RWPE2 (cell line): ENCODE data around the gene CDH4.

ENCODE experiments used
- ATAC-seq: fragments of 200-7000 bp; cut with Tn5 transposase; 3 replicates; pipeline ENCODE4 v1.9.1; 2021; ENCODE audit warnings: low read depth
- DNase-seq: peaks from one replicate; pipeline ENCODE4 v3.0.0-alpha.2; 2020; ENCODE audit warnings: low spot score
- H3K27ac ChIP-seq: fragments of 450-650 bp; 2 replicates; pipeline ENCODE4 v1.5.1; 2017; ENCODE audit warnings: mild to moderate bottlenecking; ENCODE audit not compliant: poor library complexity, severe bottlenecking
- H3K27me3 ChIP-seq: fragments of 250-450 bp; sonication (Bioruptor Pico); 2 replicates; pipeline ENCODE4 v1.5.1; 2021; ENCODE audit warnings: mild to moderate bottlenecking, moderate library complexity; ENCODE audit not compliant: insufficient read depth, poor library complexity, severe bottlenecking
- H3K36me3 ChIP-seq: fragments of 250-450 bp; sonication (Bioruptor Pico); 2 replicates; pipeline ENCODE4 v1.5.1; 2020; ENCODE audit warnings: low read depth, mild to moderate bottlenecking, moderate library complexity
- H3K4me1 ChIP-seq: fragments of 250-450 bp; sonication (Bioruptor Pico); 2 replicates; pipeline ENCODE4 v1.5.1; 2021; ENCODE audit warnings: mild to moderate bottlenecking, moderate library complexity; ENCODE audit not compliant: insufficient read depth, poor library complexity, severe bottlenecking
- H3K4me3 ChIP-seq: fragments of 250-450 bp; sonication (Bioruptor Pico); 2 replicates; pipeline ENCODE4 v1.5.1; 2021; ENCODE audit warnings: mild to moderate bottlenecking, moderate library complexity; ENCODE audit not compliant: severe bottlenecking
- H3K9me3 ChIP-seq: fragments of 250-450 bp; sonication (Bioruptor Pico); 2 replicates; pipeline ENCODE4 v1.5.1; 2021; ENCODE audit warnings: mild to moderate bottlenecking, moderate library complexity; ENCODE audit not compliant: severe bottlenecking
- CTCF ChIP-seq: fragments of 450-650 bp; IDR thresholded peaks from one replicate; pipeline ENCODE4 v1.5.1; 2017; ENCODE audit warnings: mild to moderate bottlenecking, moderate library complexity; ENCODE audit not compliant: poor library complexity, severe bottlenecking

The CDH4 gene

DNA sequence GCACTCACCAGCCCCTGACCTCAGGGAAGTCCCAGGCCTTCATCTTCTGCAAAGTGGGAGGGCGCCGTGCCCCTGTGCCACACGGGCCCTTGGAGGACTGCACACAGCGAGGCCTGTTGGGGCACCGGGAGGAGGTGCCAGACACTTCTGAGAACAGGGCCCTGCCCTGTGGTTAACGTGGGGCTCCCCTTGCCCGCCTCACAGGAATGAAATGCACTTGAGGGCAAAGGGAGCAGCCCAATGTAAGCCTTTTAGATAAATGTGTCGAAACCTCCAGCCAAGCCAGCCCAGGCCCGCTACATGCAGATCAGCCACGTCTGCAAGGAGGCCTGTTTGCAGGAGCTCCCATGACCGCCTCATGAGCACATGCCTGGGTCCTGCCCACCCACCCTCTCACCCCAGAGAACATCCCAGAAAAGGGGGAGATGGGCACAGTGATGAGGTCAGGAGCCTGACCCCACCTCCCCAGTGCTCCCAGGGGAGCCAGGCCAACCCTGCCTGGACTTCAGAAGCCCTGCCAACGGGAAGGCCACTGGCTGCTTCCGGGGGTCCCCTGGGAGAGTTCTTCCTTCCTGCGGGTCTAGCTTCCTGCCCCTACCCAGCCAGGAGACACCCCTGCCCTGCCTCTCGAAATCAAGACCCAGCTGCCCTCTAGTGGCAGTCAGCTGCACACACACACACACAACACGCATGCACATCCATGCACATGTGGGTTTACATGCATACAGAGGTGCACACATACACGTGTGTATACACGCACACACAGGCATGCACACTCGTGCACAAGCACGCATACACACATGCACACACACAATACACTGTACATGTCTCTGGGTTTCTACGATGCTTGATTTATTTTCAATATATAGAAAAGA, 634.9 kb downstream of the CDH4 start:
- Histone ChIP-seq H3K36me3 (no peaks in the 10 kb centered on the region), H3K27me3 (no peaks in the 10 kb centered on the region), H3K4me3 (no peak overlapping the region), H3K4me1 (no peaks in the 10 kb centered on the region), H3K27ac (no peak overlapping the region), H3K9me3 (no peaks in the 10 kb centered on the region)
- ATAC-seq = peak; percentile 52
- TF ChIP-seq CTCF = peak; percentile 99
- DNase-seq = no peak

DNA sequence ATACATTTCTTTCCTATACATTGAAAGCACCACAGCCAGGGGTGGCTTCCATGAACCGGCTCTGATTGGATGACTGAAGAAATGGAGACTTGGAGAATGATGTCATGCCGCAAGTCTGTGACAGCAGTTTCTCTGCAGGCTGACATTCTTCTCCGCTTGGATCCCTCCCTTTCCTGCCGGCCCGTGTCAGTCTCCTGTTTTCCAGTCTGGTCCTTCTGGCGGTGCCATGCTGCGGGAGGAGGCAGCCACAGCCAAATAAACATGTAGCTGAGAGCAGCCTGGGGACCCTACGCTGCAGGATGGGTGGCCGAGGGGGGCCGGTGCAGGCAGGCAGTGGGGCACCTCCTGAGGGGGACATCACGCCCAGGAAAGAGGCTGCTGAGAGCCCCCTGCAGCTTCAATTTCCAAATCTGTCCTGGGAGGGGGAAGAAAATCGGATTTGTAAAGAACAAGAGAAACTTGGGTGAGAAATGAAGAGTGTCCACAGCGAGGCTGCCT, 635.6 kb downstream of the CDH4 start:
- ATAC-seq (no peak), DNase-seq (no peak)
- Histone ChIP-seq H3K27me3 (no peaks in the 10 kb centered on the region), H3K36me3 (no peaks in the 10 kb centered on the region), H3K4me3 (no peak overlapping the region), H3K9me3 (no peaks in the 10 kb centered on the region), H3K27ac (no peak overlapping the region), H3K4me1 (no peaks in the 10 kb centered on the region)
- TF ChIP-seq CTCF = no peak

DNA sequence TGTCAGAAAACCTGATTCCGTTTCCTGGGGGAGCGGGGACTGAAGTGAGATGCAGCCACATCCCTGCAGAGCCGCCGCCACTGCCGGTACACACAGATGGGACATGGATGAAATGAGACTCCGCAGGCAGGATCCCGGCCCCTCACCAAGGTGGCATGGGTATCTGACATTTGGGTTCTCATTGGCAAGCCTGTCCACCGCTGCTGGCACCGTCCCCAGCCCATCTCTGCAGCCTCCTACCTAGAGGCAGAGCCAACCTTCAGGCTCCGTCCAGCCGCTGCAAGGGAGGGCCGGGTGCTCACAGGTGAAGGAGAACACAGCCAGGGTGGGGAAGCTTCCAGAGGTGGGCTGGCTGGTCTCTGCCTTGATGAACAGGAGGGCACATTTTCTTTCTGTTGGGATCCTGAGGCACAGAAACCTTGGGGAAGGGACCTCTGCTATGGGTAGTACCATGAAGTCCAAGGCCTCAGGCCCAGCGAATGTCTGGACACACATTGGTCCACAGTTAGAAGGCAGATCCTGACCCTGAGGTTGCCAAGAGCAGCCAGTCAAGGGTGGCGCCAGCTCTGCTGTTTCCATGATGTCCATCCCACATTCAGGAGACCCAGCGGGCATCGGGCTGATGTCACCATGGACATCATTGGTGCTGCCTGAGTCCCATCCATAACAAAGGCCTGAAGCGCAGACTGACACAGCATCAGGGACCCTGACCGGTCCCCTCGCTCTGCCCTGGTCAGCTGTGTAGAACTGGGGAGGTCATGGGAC, 636.2 kb downstream of the CDH4 start:
- Histone ChIP-seq H3K27me3 (no peaks in the 10 kb centered on the region), H3K4me1 (no peaks in the 10 kb centered on the region), H3K4me3 (no peak overlapping the region), H3K27ac (no peak overlapping the region), H3K36me3 (no peaks in the 10 kb centered on the region), H3K9me3 (no peaks in the 10 kb centered on the region)
- ATAC-seq (no peak), DNase-seq (no peak)
- no peak for TF ChIP-seq CTCF

GRCh38 chr20:61889659-61890058, 637.6 kb downstream of the CDH4 start:
- DNase-seq (no peak), ATAC-seq (no peak)
- no peak for TF ChIP-seq CTCF
- H3K27ac ChIP-seq = no peak overlapping the region
- H3K9me3 ChIP-seq = no peaks in the 10 kb centered on the region
- no peaks in the 10 kb centered on the region for H3K27me3 ChIP-seq
- no peaks in the 10 kb centered on the region for H3K36me3 ChIP-seq
- H3K4me3 ChIP-seq = no peak overlapping the region
- H3K4me1 ChIP-seq = no peaks in the 10 kb centered on the region
